Kidney epithelial cell (primary cell): ENCODE results near the gene PRKCA. TPM values are rescaled to one million over a fixed set of nuclear protein-coding genes. Genes with fewer than 3 reads are reported as not detected.

Experiments
- DNase-seq: peaks from one replicate; pipeline ENCODE4 v3.0.0-alpha.2; 2010; ENCODE audit warnings: low read depth
- H3K27me3 ChIP-seq: 2 replicates; pipeline ENCODE4 v1.6.0; 2011; ENCODE audit warnings: low read length; ENCODE audit not compliant: control insufficient read depth, insufficient read depth
- H3K36me3 ChIP-seq: 2 replicates; pipeline ENCODE4 v1.5.1; 2011; ENCODE audit warnings: low read length; ENCODE audit not compliant: control insufficient read depth, insufficient read depth
- H3K4me3 ChIP-seq: 2 replicates; pipeline ENCODE4 v1.5.1; 2011; ENCODE audit warnings: low read depth, mild to moderate bottlenecking, control low read depth, low read length
- CTCF ChIP-seq: IDR thresholded peaks from 2 replicates; pipeline ENCODE4 v1.5.1; 2011; ENCODE audit warnings: mild to moderate bottlenecking, moderate library complexity, low read length, control low read depth, inconsistent platforms; ENCODE audit not compliant: insufficient read depth, poor library complexity, severe bottlenecking
- total RNA-seq: library from RNA; depleted of rRNA; stranded (reverse); fragments of >200 nt; gene quantifications from 2 replicates; pipeline ENCODE4 v1.2.3, GENCODE V29; 2015

The PRKCA gene
- total RNA-seq, 1 donor from 2014 or later: 5.7 TPM

GRCh38 chr17:66595893-66596292 lies 293.5 kb downstream of the PRKCA start:
- H3K27me3 ChIP-seq: no peaks in the 10 kb centered on the region
- no peak for TF ChIP-seq CTCF
- DNase-seq: no peak
- H3K36me3 ChIP-seq: no peaks in the 10 kb centered on the region
- H3K4me3 ChIP-seq: no peak overlapping the region

- DNase-seq: no peak
- TF ChIP-seq CTCF: no peak
- Histone ChIP-seq H3K27me3 (no peaks in the 10 kb centered on the region), H3K36me3 (no peaks in the 10 kb centered on the region), H3K4me3 (no peak overlapping the region)
These were observed 300.4 kb downstream of the PRKCA start for GRCh38 chr17:66602659-66603384.

GRCh38 chr17:66604376-66604775 lies 302.0 kb downstream of the PRKCA start:
- no peak for DNase-seq
- no peak for TF ChIP-seq CTCF
- H3K27me3 ChIP-seq: no peaks in the 10 kb centered on the region
- H3K36me3 ChIP-seq: no peaks in the 10 kb centered on the region
- no peak overlapping the region for H3K4me3 ChIP-seq

GRCh38 chr17:66605541-66605940 lies 303.1 kb downstream of the PRKCA start:
- no peak for DNase-seq
- no peak for TF ChIP-seq CTCF
- no peaks in the 10 kb centered on the region for H3K27me3 ChIP-seq
- H3K36me3 ChIP-seq: no peaks in the 10 kb centered on the region
- no peak overlapping the region for H3K4me3 ChIP-seq

- DNase-seq: no peak
- Histone ChIP-seq H3K27me3 (no peaks in the 10 kb centered on the region), H3K36me3 (no peaks in the 10 kb centered on the region), H3K4me3 (no peak overlapping the region)
- no peak for TF ChIP-seq CTCF
These were observed 308.1 kb downstream of the PRKCA start for GRCh38 chr17:66610361-66611133.

- DNase-seq: no peak
- H3K27me3 ChIP-seq: no peaks in the 10 kb centered on the region
- no peak for TF ChIP-seq CTCF
- H3K4me3 ChIP-seq: no peak overlapping the region
- no peaks in the 10 kb centered on the region for H3K36me3 ChIP-seq
These were observed 309.0 kb downstream of the PRKCA start for GRCh38 chr17:66611397-66611796.
